OCI-LY7 (cell line): ENCODE data around the gene RTKN2. TPM values are rescaled to one million over a fixed set of nuclear protein-coding genes. Genes with fewer than 3 reads are reported as not detected.

Experiments used
- BruUV-seq: library from RNA; stranded (reverse); fragments of 400-500 nt; replicated peaks from 2 replicates; lab custom pipeline; 2021; lab: Mats Ljungman, UMichigan
- CTCF ChIA-PET: fragments of 300-600 bp; sonication (Branson Sonifier 250); formaldehyde crosslinking; loops from one replicate; lab custom pipeline; 2022; ENCODE audit warnings: antibody characterized with exemption; ENCODE audit not compliant: unreplicated experiment; lab: Charles Lee
- POLR2A ChIA-PET: fragments of 300-600 bp; sonication (Branson Sonifier 250); formaldehyde crosslinking; loops from one replicate; lab custom pipeline; 2022; ENCODE audit warnings: antibody characterized with exemption; lab: Charles Lee
- DNase-seq: peaks from one replicate; pipeline ENCODE4 v3.0.0-alpha.2; 2015; ENCODE audit warnings: low spot score
- H2AFZ ChIP-seq: fragments of 200-600 bp; sonication (generic), shearing (Covaris generic); 2 replicates; pipeline ENCODE4 v1.6.1; 2014; ENCODE audit warnings: mild to moderate bottlenecking, antibody characterized with exemption, low read length, moderate library complexity
- H3K27ac ChIP-seq: fragments of 200-600 bp; sonication (generic); 2 replicates; pipeline ENCODE4 v1.5.1; 2014; ENCODE audit warnings: mixed run types, low read depth, mild to moderate bottlenecking, moderate library complexity, low read length, inconsistent platforms; ENCODE audit not compliant: poor library complexity, severe bottlenecking
- H3K36me3 ChIP-seq: fragments of 200-600 bp; sonication (generic); 2 replicates; pipeline ENCODE4 v1.6.1; 2014; ENCODE audit warnings: mild to moderate bottlenecking, antibody characterized with exemption, low read length, moderate library complexity, mixed read lengths; ENCODE audit not compliant: insufficient read depth
- H3K4me1 ChIP-seq: fragments of 200-600 bp; sonication (generic); 2 replicates; pipeline ENCODE4 v1.5.1; 2014; ENCODE audit warnings: mild to moderate bottlenecking, low read length; ENCODE audit not compliant: insufficient read depth, poor library complexity, severe bottlenecking
- H3K4me2 ChIP-seq: fragments of 200-600 bp; sonication (generic); 2 replicates; pipeline ENCODE4 v1.6.1; 2014; ENCODE audit warnings: mild to moderate bottlenecking, low read length
- H3K4me3 ChIP-seq: fragments of 200-600 bp; sonication (generic); 2 replicates; pipeline ENCODE4 v1.5.1; 2014; ENCODE audit warnings: mild to moderate bottlenecking, low read depth, low read length; ENCODE audit not compliant: poor library complexity, severe bottlenecking
- H3K79me2 ChIP-seq: fragments of 200-600 bp; sonication (generic); 2 replicates; pipeline ENCODE4 v1.6.1; 2016; ENCODE audit warnings: low read depth, mild to moderate bottlenecking, low read length, moderate library complexity, mixed read lengths; ENCODE audit not compliant: insufficient read depth
- H3K9me2 ChIP-seq: fragments of 200-600 bp; sonication (generic); 2 replicates; pipeline ENCODE4 v1.6.1; 2016; ENCODE audit warnings: mild to moderate bottlenecking, low read length, mixed read lengths; ENCODE audit not compliant: insufficient read depth
- H3K9me3 ChIP-seq: fragments of 200-600 bp; sonication (generic); 2 replicates; pipeline ENCODE4 v1.6.1; 2014; ENCODE audit warnings: mild to moderate bottlenecking, mixed run types, low read length, mixed read lengths
- H4K20me1 ChIP-seq: fragments of 200-600 bp; sonication (generic); 2 replicates; pipeline ENCODE4 v1.6.1; 2014; ENCODE audit warnings: mild to moderate bottlenecking, antibody characterized with exemption, low read length, moderate library complexity, mixed read lengths; ENCODE audit not compliant: insufficient read depth
- EZH2phosphoT487 ChIP-seq: fragments of 200-600 bp; sonication (generic); IDR thresholded peaks from 2 replicates; pipeline ENCODE4 v1.6.1; 2018; ENCODE audit warnings: low read depth, borderline replicate concordance, mild to moderate bottlenecking, mixed run types, antibody characterized with exemption, low read length, moderate library complexity, mixed read lengths
- intact Hi-C: fragments of 100-400 bp; cut with micrococcal nuclease; formaldehyde crosslinking; loops from one replicate; pipeline ENCODE4 v1.10.0; 2022; ENCODE audit not compliant: unreplicated experiment
- total RNA-seq, 2 experiments: library from RNA; depleted of rRNA in 1 of 2; stranded (reverse); fragments of >200 nt in 1 of 2; shearing (Covaris generic) in 1 of 2; gene quantifications; 2 replicates each; pipeline ENCODE4 v1.2.3, GENCODE V29; 2014 to 2022
- TF ChIP-seq, protein P1 (sequence below): fragments of 200-600 bp; sonication (generic); conservative IDR thresholded peaks from 2 replicates; pipeline ENCODE4 v1.5.1; 2014; ENCODE audit warnings: mild to moderate bottlenecking, antibody characterized with exemption, low read length, moderate library complexity, mixed read lengths

The RTKN2 gene
- total RNA-seq, 2 experiments from 2014 or later, result 12.3 to 20.4 TPM

DNA sequence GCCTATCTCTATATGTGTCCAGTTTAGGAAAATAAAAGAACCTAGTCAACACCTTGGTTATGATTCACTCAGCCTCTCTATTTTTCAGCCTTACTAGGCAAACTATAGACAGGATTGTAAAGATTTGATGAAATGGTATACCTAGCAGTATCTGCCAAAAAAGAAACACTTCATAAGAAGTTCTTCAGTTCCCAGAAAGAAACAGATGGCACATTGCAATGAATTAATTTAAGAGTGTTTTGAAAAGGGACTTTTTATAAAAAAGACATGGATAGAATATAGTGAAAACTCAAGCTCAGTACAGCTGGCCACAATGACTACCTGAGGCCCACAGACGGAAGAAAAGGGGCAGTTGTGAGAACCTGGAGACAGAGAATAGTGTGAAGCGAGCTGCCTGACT is 40.6 kb upstream of the RTKN2 start:
- intact Hi-C loops, result no loop called here
- Histone ChIP-seq H2AFZ (no peak overlapping the region), H3K27ac (no peak overlapping the region), H3K4me3 (no peak overlapping the region), H3K4me1 (no peaks in the 10 kb centered on the region), H3K36me3 (no peaks in the 10 kb centered on the region), H3K79me2 (no peaks in the 10 kb centered on the region), H3K9me2 (no peaks in the 10 kb centered on the region), H4K20me1 (no peaks in the 10 kb centered on the region), H3K9me3 (no peaks in the 10 kb centered on the region), H3K4me2 (no peak overlapping the region)
- CTCF ChIA-PET, result no interaction called here
- POLR2A ChIA-PET, result interaction anchor here (1.4 kb wide), 1 partner anchor 10 kb away, joined by 4 read pairs; no protein-coding TSS in a partner anchor
- no peak for DNase-seq
- no peak for TF ChIP-seq EZH2phosphoT487
- TF ChIP-seq, protein P1, sequence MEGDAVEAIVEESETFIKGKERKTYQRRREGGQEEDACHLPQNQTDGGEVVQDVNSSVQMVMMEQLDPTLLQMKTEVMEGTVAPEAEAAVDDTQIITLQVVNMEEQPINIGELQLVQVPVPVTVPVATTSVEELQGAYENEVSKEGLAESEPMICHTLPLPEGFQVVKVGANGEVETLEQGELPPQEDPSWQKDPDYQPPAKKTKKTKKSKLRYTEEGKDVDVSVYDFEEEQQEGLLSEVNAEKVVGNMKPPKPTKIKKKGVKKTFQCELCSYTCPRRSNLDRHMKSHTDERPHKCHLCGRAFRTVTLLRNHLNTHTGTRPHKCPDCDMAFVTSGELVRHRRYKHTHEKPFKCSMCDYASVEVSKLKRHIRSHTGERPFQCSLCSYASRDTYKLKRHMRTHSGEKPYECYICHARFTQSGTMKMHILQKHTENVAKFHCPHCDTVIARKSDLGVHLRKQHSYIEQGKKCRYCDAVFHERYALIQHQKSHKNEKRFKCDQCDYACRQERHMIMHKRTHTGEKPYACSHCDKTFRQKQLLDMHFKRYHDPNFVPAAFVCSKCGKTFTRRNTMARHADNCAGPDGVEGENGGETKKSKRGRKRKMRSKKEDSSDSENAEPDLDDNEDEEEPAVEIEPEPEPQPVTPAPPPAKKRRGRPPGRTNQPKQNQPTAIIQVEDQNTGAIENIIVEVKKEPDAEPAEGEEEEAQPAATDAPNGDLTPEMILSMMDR, result no peak
- no TSS peak for BruUV-seq

DNA sequence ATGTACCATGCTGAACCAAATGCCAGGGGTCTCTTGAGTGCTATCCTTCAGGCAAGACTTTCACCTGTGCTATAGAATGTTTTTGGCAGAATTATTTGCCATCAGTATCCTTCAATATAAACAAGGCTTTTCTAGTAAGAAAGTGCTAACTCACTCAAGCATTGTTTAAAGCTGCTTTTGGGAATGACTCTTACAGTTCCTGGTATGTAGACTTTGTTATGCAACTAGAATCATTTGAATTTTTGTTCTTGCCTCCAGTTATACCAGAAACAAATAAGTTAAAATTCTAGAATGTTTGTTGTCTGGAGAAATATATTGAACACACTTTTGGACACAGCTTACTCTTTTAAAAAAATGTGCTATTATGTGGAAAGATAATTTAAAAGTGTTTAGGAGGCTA is 39.5 kb upstream of the RTKN2 start:
- no peaks in the 10 kb centered on the region for H3K4me1 ChIP-seq
- BruUV-seq, result no TSS peak
- intact Hi-C loops, result no loop called here
- H3K4me3 ChIP-seq, result no peak overlapping the region
- no peaks in the 10 kb centered on the region for H3K9me3 ChIP-seq
- no peaks in the 10 kb centered on the region for H4K20me1 ChIP-seq
- TF ChIP-seq, protein P1, result no peak
- TF ChIP-seq EZH2phosphoT487, result no peak
- no peak overlapping the region for H2AFZ ChIP-seq
- no peak overlapping the region for H3K4me2 ChIP-seq
- no peaks in the 10 kb centered on the region for H3K36me3 ChIP-seq
- no peaks in the 10 kb centered on the region for H3K9me2 ChIP-seq
- no peak overlapping the region for H3K27ac ChIP-seq
- ChIA-PET CTCF (no interaction called here), POLR2A (interaction anchor here (0.9 kb wide), 1 partner anchor 1293 kb away, joined by 3 read pairs; no protein-coding TSS in a partner anchor)
- DNase-seq, result no peak
- H3K79me2 ChIP-seq, result no peaks in the 10 kb centered on the region

DNA sequence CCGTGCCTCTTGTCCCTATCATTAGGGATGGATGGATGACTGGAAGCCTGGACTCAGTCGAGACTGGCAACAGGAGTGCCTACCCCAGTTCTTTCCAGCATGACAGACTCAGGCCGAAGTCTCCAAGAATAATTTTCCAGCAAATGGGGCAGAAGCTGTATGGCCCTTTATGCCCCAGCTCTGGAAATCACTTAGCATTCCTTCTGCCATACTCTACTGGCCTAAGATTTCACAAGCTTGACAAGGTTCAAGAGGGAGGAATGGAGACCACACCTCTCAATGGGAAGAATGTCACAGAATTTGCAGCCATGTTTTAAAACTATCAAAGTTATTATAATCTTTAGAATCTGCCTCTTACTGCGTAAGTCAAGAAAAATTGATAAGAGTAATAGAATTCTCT is 39.0 kb upstream of the RTKN2 start:
- no peak overlapping the region for H3K4me3 ChIP-seq
- ChIA-PET CTCF (no interaction called here), POLR2A (interaction anchor here (0.9 kb wide), 1 partner anchor 1293 kb away, joined by 3 read pairs; no protein-coding TSS in a partner anchor)
- BruUV-seq, result no TSS peak
- no peak for TF ChIP-seq EZH2phosphoT487
- TF ChIP-seq, protein P1, result no peak
- no peak overlapping the region for H3K27ac ChIP-seq
- DNase-seq, result no peak
- H4K20me1 ChIP-seq, result no peaks in the 10 kb centered on the region
- H3K79me2 ChIP-seq, result no peaks in the 10 kb centered on the region
- no peaks in the 10 kb centered on the region for H3K9me3 ChIP-seq
- H3K4me1 ChIP-seq, result no peaks in the 10 kb centered on the region
- no peaks in the 10 kb centered on the region for H3K36me3 ChIP-seq
- H3K9me2 ChIP-seq, result no peaks in the 10 kb centered on the region
- intact Hi-C loops, result no loop called here
- H2AFZ ChIP-seq, result no peak overlapping the region
- no peak overlapping the region for H3K4me2 ChIP-seq
